K562 (cell line): ENCODE measurements around the gene CTDSP2. TPM values are rescaled to one million over a fixed set of nuclear protein-coding genes. Genes with fewer than 3 reads are reported as not detected.

ENCODE experiments used
- ATAC-seq: fragments of 200-7000 bp; cut with Tn5 transposase; 3 replicates; pipeline ENCODE4 v1.9.1; 2020; ENCODE audit warnings: moderate library complexity
- BruUV-seq: library from RNA; stranded (reverse); fragments of 400-500 nt; replicated peaks from 2 replicates; lab custom pipeline; 2021; lab: Mats Ljungman, UMichigan
- CTCF ChIA-PET: fragments of 300-600 bp; formaldehyde crosslinking; extraction: SDS; loops from one replicate; lab custom pipeline; 2021; ENCODE audit warnings: low intra/inter-chr PET ratio; lab: Yijun Ruan, JAX
- POLR2A ChIA-PET: fragments of 300-600, 350-650 bp; sonication (Branson Sonifier 250); formaldehyde crosslinking; extraction: SDS; loops from one replicate; lab custom pipeline; 2021; ENCODE audit warnings: antibody characterized with exemption, inconsistent platforms; lab: Yijun Ruan, JAX
- DNase-seq, 4 experiments: peaks; one replicate each; pipeline versions ENCODE4 v3.0.0 to v3.0.0-alpha.2; 2011 to 2018; ENCODE audit warnings: low spot score in 3 of 4, mixed read lengths in 3 of 4; ENCODE audit errors: extremely low read depth in 1 of 4
- FAIRE-seq: peaks from 2 replicates; lab custom pipeline; 2011; peaks lifted over from hg19 to GRCh38; lab: Jason Lieb, UNC
- H2AFZ ChIP-seq: 2 replicates; pipeline ENCODE4 v1.6.0; 2011; ENCODE audit warnings: low read depth, low read length, control low read depth, inconsistent platforms
- H3K27ac ChIP-seq: fragments of 200-600 bp; 3 replicates; pipeline ENCODE4 v1.8.0; 2011; ENCODE audit warnings: low read depth, mild to moderate bottlenecking, control low read depth, inconsistent platforms, low read length, moderate library complexity, mixed read lengths; ENCODE audit errors: extremely low read depth
- H3K27me3 ChIP-seq, 2 experiments: fragments of 300-600 bp in 1 of 2; 2 replicates in 1 of 2; 3 replicates in 1 of 2; pipeline versions ENCODE4 v1.6.0 to v1.8.0; 2011; ENCODE audit warnings: inconsistent platforms in 2 of 2, low read length in 2 of 2, mild to moderate bottlenecking in 1 of 2, mixed read lengths in 1 of 2, moderate library complexity in 1 of 2; ENCODE audit not compliant: control insufficient read depth in 2 of 2, insufficient read depth in 2 of 2
- H3K36me3 ChIP-seq: fragments of 300-600 bp; 3 replicates; pipeline ENCODE4 v1.8.0; 2011; ENCODE audit warnings: mild to moderate bottlenecking, low read length, inconsistent platforms; ENCODE audit not compliant: control insufficient read depth, insufficient read depth
- H3K4me1 ChIP-seq, 2 experiments: fragments of 200-600 bp in 1 of 2; replicated peaks in 1 of 2; 2 replicates in 1 of 2; 3 replicates in 1 of 2; pipeline versions ENCODE4 v1.5.1 to v1.8.0; 2011; ENCODE audit warnings: inconsistent platforms in 2 of 2, low read length in 2 of 2, mild to moderate bottlenecking in 1 of 2, mixed read lengths in 1 of 2, moderate library complexity in 1 of 2; ENCODE audit not compliant: control insufficient read depth in 2 of 2, insufficient read depth in 2 of 2
- H3K4me2 ChIP-seq: 2 replicates; pipeline ENCODE4 v1.6.1; 2011; ENCODE audit warnings: low read length, control low read depth, inconsistent platforms, mixed read lengths; ENCODE audit not compliant: insufficient read depth
- H3K4me3 ChIP-seq: fragments of 200-600 bp; sonication (generic), shearing (Covaris generic); 2 replicates; pipeline ENCODE4 v1.5.1; 2016; ENCODE audit warnings: control low read depth, inconsistent platforms
- H3K79me2 ChIP-seq: fragments of 200-600 bp; 3 replicates; pipeline ENCODE4 v1.8.0; 2011; ENCODE audit warnings: low read length, inconsistent platforms; ENCODE audit not compliant: control insufficient read depth, insufficient read depth
- H3K9ac ChIP-seq, 2 experiments: 2 replicates each; pipeline versions ENCODE4 v1.6.0 to v1.6.1; 2011; ENCODE audit warnings: low read depth in 2 of 2, low read length in 2 of 2, control low read depth in 1 of 2, inconsistent platforms in 1 of 2, mild to moderate bottlenecking in 1 of 2, mixed read lengths in 1 of 2; ENCODE audit not compliant: insufficient read depth in 1 of 2
- H3K9me1 ChIP-seq: one replicate; pipeline ENCODE4 v1.6.0; 2011; ENCODE audit warnings: inconsistent platforms, mild to moderate bottlenecking, low read length, moderate library complexity; ENCODE audit not compliant: control insufficient read depth, insufficient read depth
- H3K9me3 ChIP-seq: replicated peaks from 2 replicates; pipeline ENCODE4 v1.5.1; 2011; ENCODE audit warnings: low read depth, low read length, inconsistent platforms; ENCODE audit not compliant: control insufficient read depth, insufficient read depth
- H4K20me1 ChIP-seq: replicated peaks from 2 replicates; pipeline ENCODE4 v1.6.1; 2011; ENCODE audit warnings: low read length, inconsistent platforms, mixed read lengths; ENCODE audit not compliant: control insufficient read depth, insufficient read depth
- ATF3 ChIP-seq, 2 experiments: fragments of 450-650 bp in 1 of 2; sonication (generic) in 1 of 2; formaldehyde crosslinking in 1 of 2; IDR thresholded peaks in 1 of 2; conservative IDR thresholded peaks in 1 of 2; 2 replicates each; pipeline versions ENCODE4 v1.6.1 to v1.8.1; 2016 to 2023; ENCODE audit warnings: mild to moderate bottlenecking in 2 of 2, moderate library complexity in 2 of 2, inconsistent platforms in 1 of 2, missing genetic modification reagents in 1 of 2
- CREB3L1 ChIP-seq: fragments of 450-650 bp; IDR thresholded peaks from 2 replicates; pipeline ENCODE4 v1.6.1; 2014; ENCODE audit warnings: low read depth, mild to moderate bottlenecking, moderate library complexity, borderline replicate concordance
- CXXC5 ChIP-seq: fragments of 250-450 bp; sonication (Bioruptor Pico); IDR thresholded peaks from 2 replicates; pipeline ENCODE4 v1.8.0; 2022; ENCODE audit warnings: inconsistent platforms, mild to moderate bottlenecking, moderate library complexity
- E2F6 ChIP-seq, 2 experiments: IDR thresholded peaks; 2 replicates each; pipeline ENCODE4 v1.6.1; 2011; ENCODE audit warnings: borderline replicate concordance in 1 of 2, control low read depth in 1 of 2, low read depth in 1 of 2, low read length in 1 of 2, mild to moderate bottlenecking in 1 of 2, mixed read lengths in 1 of 2, moderate library complexity in 1 of 2; ENCODE audit not compliant: insufficient read depth in 1 of 2, insufficient read length in 1 of 2, poor library complexity in 1 of 2, severe bottlenecking in 1 of 2; ENCODE audit errors: extremely low read depth in 1 of 2
- NELFE ChIP-seq: IDR thresholded peaks from 2 replicates; pipeline ENCODE4 v1.6.1; 2011; ENCODE audit warnings: mild to moderate bottlenecking; ENCODE audit not compliant: insufficient read depth, insufficient read length
- PCBP1 ChIP-seq: fragments of 200-400 bp; formaldehyde crosslinking; IDR thresholded peaks from 2 replicates; pipeline ENCODE4 v1.6.1; 2018; ENCODE audit warnings: mild to moderate bottlenecking, low read depth, low read length; ENCODE audit not compliant: poor library complexity, severe bottlenecking
- TCFL5 ChIP-seq: fragments of 250-450 bp; sonication (Bioruptor Pico); conservative IDR thresholded peaks from 2 replicates; pipeline ENCODE4 v1.6.1; 2021; ENCODE audit warnings: mild to moderate bottlenecking, moderate library complexity, matching md5 sums
- VEZF1 ChIP-seq: fragments of 200-800 bp; sonication (Bioruptor generic); IDR thresholded peaks from 2 replicates; pipeline ENCODE4 v1.6.1; 2017; ENCODE audit warnings: missing genetic modification characterization, missing compliant biosample characterization
- YY1 ChIP-seq, 3 experiments: IDR thresholded peaks; 2 replicates each; pipeline ENCODE4 v1.6.1; 2011; ENCODE audit warnings: low read length in 2 of 3, mild to moderate bottlenecking in 2 of 3, moderate library complexity in 2 of 3, borderline replicate concordance in 1 of 3, control low read depth in 1 of 3, low read depth in 1 of 3; ENCODE audit not compliant: insufficient read depth in 3 of 3, insufficient replicate concordance in 2 of 3, control insufficient read depth in 1 of 3, insufficient read length in 1 of 3; ENCODE audit errors: extremely low read depth in 1 of 3
- ZNF316 ChIP-seq: fragments of 450-650 bp; IDR thresholded peaks from 2 replicates; pipeline ENCODE4 v1.6.1; 2016
- ZNF41 ChIP-seq: fragments of 250-450 bp; sonication (Bioruptor Pico); conservative IDR thresholded peaks from 2 replicates; pipeline ENCODE4 v1.4.0; 2020; ENCODE audit warnings: mild to moderate bottlenecking
- WGBS: fragments of 100-300 bp; shearing (Covaris generic); methylation state at CpG from one replicate; pipeline ENCODE4 v1.1.6; 2016; ENCODE audit warnings: low coverage, mixed read lengths; ENCODE audit not compliant: insufficient coverage; ENCODE audit errors: missing lambda C conversion rate; 5-methylcytosine and 5-hydroxymethylcytosine counted together
- in situ Hi-C: fragments of 300-500 bp; cut with MboI; formaldehyde crosslinking; loops from 4 replicates; pipeline ENCODE4 v1.15.0; 2018; ENCODE audit warnings: inconsistent platforms, mixed read lengths
- intact Hi-C: fragments of 100-400 bp; cut with micrococcal nuclease; formaldehyde crosslinking; loops from 2 replicates; pipeline ENCODE4 v1.14.2; 2022
- polyA plus RNA-seq, 8 experiments: library from polyadenylated mRNA; depleted of rRNA in 4 of 8; stranded (reverse) in 5 of 8; unstranded in 3 of 8; fragments of >200 nt; fragmentation: Nextera tagmentation in 2 of 8; fragmentation: Illumina TruSeq in 1 of 8; extraction: Ambion mirVana in 2 of 8; extraction: Trizol in 1 of 8; gene quantifications; 2 replicates each; pipeline versions ENCODE4 v1.2.1 to v1.2.3, GENCODE V29; 2011 to 2014; ENCODE audit warnings: inconsistent platforms in 1 of 8, missing spikeins in 1 of 8
- total RNA-seq, 7 experiments: library from RNA; depleted of rRNA in 6 of 7; stranded (reverse); fragments of >200 nt in 6 of 7; fragmentation: Illumina TruSeq in 2 of 7; extraction: Trizol in 2 of 7; gene quantifications; 2 replicates each; pipeline versions ENCODE4 v1.2.1 to v1.2.3, GENCODE V29; 2011 to 2021; ENCODE audit warnings: low replicate concordance in 1 of 7

CTDSP2 gene
- total and polyA plus RNA-seq, 9 of the 15 experiments (the other 6 are each of a cell fraction or from before 2014, with no cell fraction given) = 20.4 to 108 (median 47.7) TPM

GRCh38 chr12:57844709-57845477 lies 1.6 kb downstream of the CTDSP2 start:
- Histone ChIP-seq H3K9me1 (peaks cover 11% of the 10 kb centered on the region), H3K9ac (peak overlapping the region; percentile 83 to 94), H3K27me3 (no peaks in the 10 kb centered on the region), H3K9me3 (no peaks in the 10 kb centered on the region), H3K79me2 (peaks cover 66% of the 10 kb centered on the region), H3K4me1 (peaks cover 54 to 55% of the 10 kb centered on the region in 2 experiments), H3K27ac (peak overlapping the region; percentile 97), H3K4me2 (peak overlapping the region; percentile 90), H3K4me3 (peak overlapping the region; percentile 98), H4K20me1 (peaks cover 50% of the 10 kb centered on the region), H2AFZ (peak overlapping the region; percentile 99; the same call in 1 of the 2 replicates), H3K36me3 (peaks cover 11% of the 10 kb centered on the region; the same call in 1 of the 3 replicates)
- ChIA-PET POLR2A (interaction anchor here (0.6 to 3.7 kb wide), 8 partner anchors 8 to 54 kb away, joined by 3 to 30 read pairs (median 4); no protein-coding TSS in a partner anchor), CTCF (interaction anchor here (0.9 kb wide), 1 partner anchor 61 kb away, joined by 5 read pairs; no protein-coding TSS in a partner anchor)
- under 1% methylated on average over 30 of the region's 42 CpGs for WGBS
- FAIRE-seq (peak; percentile 76), ATAC-seq (peak; percentile 39), DNase-seq (peak in 3 of 4 experiments; percentile 39 to 67 (median 55))
- BruUV-seq = TSS peak; percentile 84
- in situ Hi-C loops (no loop called here), intact Hi-C loops (no loop called here)
- no peak for TF ChIP-seq ZNF316
- TF ChIP-seq ATF3 (IDR thresholded peaks at IDR 0.05) = peak; percentile 88
- TF ChIP-seq ATF3 (CRISPR knock-in tag; conservative IDR thresholded peaks at IDR 0.05) = no peak
- TF ChIP-seq ZNF41 (CRISPR knock-in tag) = no peak
- TF ChIP-seq TCFL5 (CRISPR knock-in tag) = no peak
- TF ChIP-seq PCBP1 = no peak
- 0 out of 2 replicates have a peak, but pooled peaks have one; percentile 32 for TF ChIP-seq VEZF1
- TF ChIP-seq CREB3L1 = 0 out of 2 replicates have a peak, but pooled peaks have one; percentile 10
- TF ChIP-seq NELFE = no peak
- TF ChIP-seq YY1 (IDR thresholded peaks at IDR 0.05; ENCODE audit: borderline replicate concordance in 1 of 3, control insufficient read depth in 1 of 3, extremely low read depth in 1 of 3, insufficient read depth in 3 of 3, insufficient read length in 1 of 3, insufficient replicate concordance in 2 of 3, low read depth in 1 of 3, low read length in 2 of 3) = peak in 1 of 3 experiments; percentile 9
- TF ChIP-seq E2F6 (IDR thresholded peaks at IDR 0.05; ENCODE audit: borderline replicate concordance in 1 of 2, extremely low read depth in 1 of 2, insufficient read depth in 1 of 2, insufficient read length in 1 of 2, low read depth in 1 of 2, low read length in 1 of 2, poor library complexity in 1 of 2, severe bottlenecking in 1 of 2) = peak; percentile 24 to 51
- 0 out of 2 replicates have a peak, but pooled peaks have one; percentile 1 for TF ChIP-seq CXXC5 (CRISPR knock-in tag)
